ENCODE measurements around the gene FOXO3. TPM values are rescaled to one million over a fixed set of nuclear protein-coding genes. Genes with fewer than 3 reads are reported as not detected.

The FOXO3 gene
- total and polyA plus RNA-seq, 7 donors, result 20.6 to 160 (median 76.5) TPM

DNA sequence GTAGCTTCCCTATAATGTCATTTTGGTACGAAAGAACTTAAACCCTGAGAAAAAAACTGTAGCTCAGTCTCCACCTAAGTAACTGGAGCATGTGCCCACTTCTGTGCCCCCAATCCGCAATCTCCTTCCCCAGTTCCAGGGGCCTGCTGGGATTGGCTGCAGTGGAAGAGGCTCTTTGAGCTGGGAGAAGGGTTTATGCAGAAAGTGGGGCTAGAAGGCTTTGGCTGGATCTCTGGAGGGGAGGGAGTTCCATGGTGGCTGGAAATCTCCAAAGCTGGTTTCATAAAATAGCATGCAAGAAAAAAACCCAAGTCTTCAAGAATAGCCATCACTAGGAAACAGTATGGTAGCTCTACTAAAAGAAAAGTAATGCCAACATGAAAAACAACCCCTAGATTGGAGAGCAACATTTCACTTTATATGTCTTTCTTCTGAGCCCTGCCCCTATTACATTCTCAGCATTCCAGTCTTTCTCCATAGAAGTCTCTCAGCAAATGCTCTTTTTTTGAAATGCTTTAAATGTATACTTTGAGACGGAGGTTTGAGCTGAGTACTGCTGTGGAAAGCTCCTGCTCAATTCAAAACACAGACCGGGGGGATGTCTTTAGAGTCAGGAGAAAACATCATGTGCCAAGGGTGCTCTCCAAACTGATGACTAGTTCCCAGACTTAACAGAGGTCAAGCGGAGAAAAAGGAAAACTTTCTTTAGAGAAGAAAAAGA lies 36.0 kb upstream of the FOXO3 start:
- WGBS, 3 donors, result 78 to 86% (median 85%) methylated on average over 5 of the region's 5 CpGs
- TF ChIP-seq, protein P1, sequence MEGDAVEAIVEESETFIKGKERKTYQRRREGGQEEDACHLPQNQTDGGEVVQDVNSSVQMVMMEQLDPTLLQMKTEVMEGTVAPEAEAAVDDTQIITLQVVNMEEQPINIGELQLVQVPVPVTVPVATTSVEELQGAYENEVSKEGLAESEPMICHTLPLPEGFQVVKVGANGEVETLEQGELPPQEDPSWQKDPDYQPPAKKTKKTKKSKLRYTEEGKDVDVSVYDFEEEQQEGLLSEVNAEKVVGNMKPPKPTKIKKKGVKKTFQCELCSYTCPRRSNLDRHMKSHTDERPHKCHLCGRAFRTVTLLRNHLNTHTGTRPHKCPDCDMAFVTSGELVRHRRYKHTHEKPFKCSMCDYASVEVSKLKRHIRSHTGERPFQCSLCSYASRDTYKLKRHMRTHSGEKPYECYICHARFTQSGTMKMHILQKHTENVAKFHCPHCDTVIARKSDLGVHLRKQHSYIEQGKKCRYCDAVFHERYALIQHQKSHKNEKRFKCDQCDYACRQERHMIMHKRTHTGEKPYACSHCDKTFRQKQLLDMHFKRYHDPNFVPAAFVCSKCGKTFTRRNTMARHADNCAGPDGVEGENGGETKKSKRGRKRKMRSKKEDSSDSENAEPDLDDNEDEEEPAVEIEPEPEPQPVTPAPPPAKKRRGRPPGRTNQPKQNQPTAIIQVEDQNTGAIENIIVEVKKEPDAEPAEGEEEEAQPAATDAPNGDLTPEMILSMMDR (IDR thresholded peaks at IDR 0.05), result no peak

DNA sequence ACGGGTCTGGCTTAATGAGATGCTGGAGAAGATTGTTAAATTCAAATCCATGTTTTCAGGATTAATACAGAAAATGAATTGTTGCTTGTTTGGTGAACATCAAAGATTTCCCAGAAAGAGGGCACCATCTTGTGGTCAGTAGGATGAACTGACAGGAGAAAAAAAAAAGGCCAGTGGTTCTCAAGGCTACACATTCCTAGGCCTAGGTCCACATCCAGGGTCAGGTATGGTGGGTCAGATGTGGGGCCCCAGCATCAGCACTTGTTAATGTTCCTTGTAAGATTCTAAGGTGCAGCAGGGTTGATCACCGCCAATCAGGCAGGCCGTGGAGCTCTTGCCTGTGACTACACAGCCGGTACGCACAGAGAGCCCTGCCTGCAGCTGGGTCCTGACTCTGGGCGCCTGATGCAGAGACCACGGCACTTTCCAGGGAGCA lies 34.0 kb upstream of the FOXO3 start:
- TF ChIP-seq, protein P1 (IDR thresholded peaks at IDR 0.05), result peak; percentile 79
- DNase-seq, result no peak
- ATAC-seq, result peak in 2 of 4 donors; percentile 58 to 75
- H3K4me3 ChIP-seq, result no peak overlapping the region
- H3K36me3 ChIP-seq (ENCODE audit: insufficient read depth in 1 of 2, low read depth in 1 of 2), result peaks cover 0 to 11% of the 10 kb centered on the region in 2 donors
- no peaks in the 10 kb centered on the region for H3K4me1 ChIP-seq
- H3K27me3 ChIP-seq (ENCODE audit: insufficient read depth in 3 of 3, low read length in 2 of 3), result no peaks in the 10 kb centered on the region
- no peaks in the 10 kb centered on the region for H3K9me3 ChIP-seq
- no peak overlapping the region for H3K27ac ChIP-seq
- 76 to 80% (median 78%) methylated on average over 7 of the region's 7 CpGs for WGBS, 3 donors
- intact Hi-C loops (cut with DNase I), result loop anchor here (2.0 to 10.0 kb wide), 4 partner anchors 412 to 544 kb away; no protein-coding TSS in a partner anchor

More for the DNA sequence above, 36.0 kb upstream of the FOXO3 start:
- Histone ChIP-seq H3K9me3 (no peaks in the 10 kb centered on the region), H3K4me1 (no peaks in the 10 kb centered on the region), H3K36me3 (ENCODE audit: insufficient read depth in 1 of 2, low read depth in 1 of 2) (peaks cover 0 to 30% of the 10 kb centered on the region in 2 donors), H3K4me3 (no peak overlapping the region), H3K27me3 (ENCODE audit: insufficient read depth in 3 of 3, low read length in 2 of 3) (no peaks in the 10 kb centered on the region), H3K27ac (no peak overlapping the region)
- no peak for DNase-seq
- no peak for ATAC-seq
- intact Hi-C loops (cut with DNase I), result loop anchor here (5.0 to 10.0 kb wide), 3 partner anchors 410 to 542 kb away; no protein-coding TSS in a partner anchor

DNA sequence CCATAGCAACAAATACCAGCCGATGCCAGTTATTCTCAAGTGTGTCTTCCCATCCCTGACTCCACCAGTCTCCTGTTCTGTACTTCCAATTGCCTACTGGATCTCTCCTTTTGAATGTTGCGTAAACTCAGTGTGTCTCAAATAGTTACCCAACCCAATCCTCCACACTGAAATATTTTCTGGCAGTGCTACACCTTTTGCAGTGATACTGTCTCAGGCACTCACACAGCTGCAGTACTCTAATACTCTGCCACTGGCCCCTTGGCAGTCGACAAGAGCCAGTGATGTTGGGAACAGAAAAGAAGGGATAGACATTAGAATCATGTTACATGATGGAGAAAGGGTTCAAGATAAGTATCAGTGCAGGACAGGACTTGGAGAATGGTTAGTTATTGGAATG lies 31.8 kb upstream of the FOXO3 start:
- intact Hi-C loops (cut with DNase I), result loop anchor here (5.0 to 10.0 kb wide), 3 partner anchors 414 to 547 kb away; no protein-coding TSS in a partner anchor
- 52 to 61% (median 54%) methylated on average over 3 of the region's 3 CpGs for WGBS, 3 donors
- DNase-seq (no peak), ATAC-seq (peak in 1 of 4 donors; percentile 52)
- no peak overlapping the region for H3K4me3 ChIP-seq
- no peaks in the 10 kb centered on the region for H3K4me1 ChIP-seq
- no peaks in the 10 kb centered on the region for H3K9me3 ChIP-seq
- no peak overlapping the region for H3K27ac ChIP-seq
- no peaks in the 10 kb centered on the region for H3K27me3 ChIP-seq (ENCODE audit: insufficient read depth in 3 of 3, low read length in 2 of 3)
- no peaks in the 10 kb centered on the region for H3K36me3 ChIP-seq (ENCODE audit: insufficient read depth in 1 of 2, low read depth in 1 of 2)
- TF ChIP-seq, protein P1 (IDR thresholded peaks at IDR 0.05), result no peak

DNA sequence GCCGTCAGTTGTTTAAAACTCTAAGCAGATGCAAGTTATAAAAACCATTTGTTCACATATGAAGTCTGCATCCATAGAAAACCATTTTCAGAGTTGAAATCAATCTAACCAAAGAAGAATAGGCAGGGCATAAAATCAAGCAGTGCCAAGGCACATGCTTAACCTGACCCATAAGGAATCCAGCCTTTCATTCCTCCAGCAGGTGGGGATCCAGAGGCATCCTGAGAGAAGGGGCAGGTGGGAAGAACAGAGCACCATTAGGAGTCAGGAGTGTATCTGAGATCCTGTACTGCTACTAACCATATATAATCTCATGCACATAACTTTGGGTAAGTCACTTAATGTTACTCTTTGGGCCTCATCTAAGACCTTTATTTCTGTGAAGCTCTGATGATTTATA lies 29.4 kb upstream of the FOXO3 start:
- Histone ChIP-seq H3K27ac (no peak overlapping the region), H3K36me3 (ENCODE audit: insufficient read depth in 1 of 2, low read depth in 1 of 2) (no peaks in the 10 kb centered on the region), H3K9me3 (no peaks in the 10 kb centered on the region), H3K27me3 (ENCODE audit: insufficient read depth in 3 of 3, low read length in 2 of 3) (no peaks in the 10 kb centered on the region), H3K4me3 (no peak overlapping the region), H3K4me1 (no peaks in the 10 kb centered on the region)
- DNase-seq (no peak), ATAC-seq (no peak)
- intact Hi-C loops (cut with DNase I), result no loop called here
- TF ChIP-seq, protein P1 (IDR thresholded peaks at IDR 0.05), result no peak
- WGBS, 3 donors, result 76 to 85% (median 77%) methylated on average over 1 of the region's 1 CpG

Data from psoas muscle (tissue), 8 donors.